CD14-positive monocyte (primary cell): Measurements from ENCODE around the gene AP4B1. TPM values are rescaled to one million over a fixed set of nuclear protein-coding genes. Genes with fewer than 3 reads are reported as not detected.

Source experiments
- DNase-seq, 3 donors: peaks; one replicate each; pipeline ENCODE4 v3.0.0-alpha.2; 2011 to 2022
- H2AFZ ChIP-seq: 2 replicates; pipeline ENCODE4 v1.6.0; 2012; ENCODE audit warnings: mild to moderate bottlenecking, low read depth, low read length, inconsistent platforms; ENCODE audit not compliant: insufficient read depth, poor library complexity, severe bottlenecking
- H3K27ac ChIP-seq, 2 donors: 1 replicate in 1 of 2; 2 replicates in 1 of 2; pipeline ENCODE4 v1.5.1; 2012 to 2013; ENCODE audit warnings: low read length in 2 of 2, control low read depth in 1 of 2, inconsistent platforms in 1 of 2, low read depth in 1 of 2, mild to moderate bottlenecking in 1 of 2
- H3K27me3 ChIP-seq, 2 donors: one replicate each; pipeline versions ENCODE4 v1.6.0 to v1.6.1; 2011 to 2013; ENCODE audit warnings: low read length in 2 of 2; ENCODE audit not compliant: control insufficient read depth in 2 of 2, insufficient read depth in 2 of 2
- H3K36me3 ChIP-seq, 2 donors: replicated peaks in 1 of 2; 1 replicate in 1 of 2; 2 replicates in 1 of 2; pipeline versions ENCODE4 v1.5.1 to v1.6.1; 2012 to 2013; ENCODE audit warnings: low read length in 2 of 2, control low read depth in 1 of 2, inconsistent platforms in 1 of 2, mild to moderate bottlenecking in 1 of 2; ENCODE audit not compliant: insufficient read depth in 2 of 2, control insufficient read depth in 1 of 2
- H3K4me1 ChIP-seq, 2 donors: 1 replicate in 1 of 2; 2 replicates in 1 of 2; pipeline versions ENCODE4 v1.5.1 to v1.6.1; 2012 to 2013; ENCODE audit warnings: low read length in 2 of 2, control low read depth in 1 of 2, inconsistent platforms in 1 of 2, mild to moderate bottlenecking in 1 of 2, moderate library complexity in 1 of 2; ENCODE audit not compliant: insufficient read depth in 2 of 2, control insufficient read depth in 1 of 2
- H3K4me2 ChIP-seq: replicated peaks from 2 replicates; pipeline ENCODE3; 2012; ENCODE audit warnings: low read length, moderate library complexity, mild to moderate bottlenecking; ENCODE audit not compliant: poor library complexity, severe bottlenecking; ENCODE audit errors: extremely low read depth
- H3K4me3 ChIP-seq, 3 experiments: fragments of 200-600 bp in 1 of 3; sonication (generic) in 1 of 3; replicated peaks in 1 of 3; 1 replicate in 2 of 3; 2 replicates in 1 of 3; pipeline ENCODE4 v1.5.1; 2011 to 2013; ENCODE audit warnings: low read length in 3 of 3, mild to moderate bottlenecking in 3 of 3, control low read depth in 2 of 3, low read depth in 2 of 3, inconsistent platforms in 1 of 3, moderate library complexity in 1 of 3
- H3K79me2 ChIP-seq: 2 replicates; pipeline ENCODE4 v1.6.0; 2012; ENCODE audit warnings: mild to moderate bottlenecking, control low read depth, inconsistent platforms, low read length, moderate library complexity; ENCODE audit not compliant: insufficient read depth
- H3K9ac ChIP-seq: 2 replicates; pipeline ENCODE4 v1.6.0; 2017; ENCODE audit warnings: low read length, mild to moderate bottlenecking; ENCODE audit not compliant: insufficient read depth, poor library complexity, severe bottlenecking
- H3K9me3 ChIP-seq, 2 donors: replicated peaks in 1 of 2; 1 replicate in 1 of 2; 2 replicates in 1 of 2; pipeline versions ENCODE4 v1.5.1 to v1.6.1; 2012 to 2013; ENCODE audit warnings: low read length in 2 of 2, control low read depth in 1 of 2; ENCODE audit not compliant: control insufficient read depth in 1 of 2, insufficient read depth in 1 of 2
- H4K20me1 ChIP-seq: 2 replicates; pipeline ENCODE4 v1.6.0; 2012; ENCODE audit warnings: mild to moderate bottlenecking, low read length, control low read depth, moderate library complexity; ENCODE audit not compliant: insufficient read depth
- H3K27ac Mint-ChIP-seq, 7 donors: one replicate each; pipeline ENCODE4 v1.8.0; 2020; ENCODE audit warnings: mild to moderate bottlenecking in 7 of 7, mixed read lengths in 7 of 7, moderate library complexity in 6 of 7, inconsistent platforms in 2 of 7
- H3K27me3 Mint-ChIP-seq, 3 donors: one replicate each; pipeline ENCODE4 v1.8.0; 2021 to 2022; ENCODE audit warnings: low read depth in 3 of 3, mild to moderate bottlenecking in 3 of 3, mixed read lengths in 3 of 3, moderate library complexity in 3 of 3, inconsistent platforms in 1 of 3
- H3K36me3 Mint-ChIP-seq, 2 donors: one replicate each; pipeline ENCODE4 v1.8.0; 2020; ENCODE audit warnings: mixed read lengths in 2 of 2, inconsistent platforms in 1 of 2, mild to moderate bottlenecking in 1 of 2
- H3K4me1 Mint-ChIP-seq: one replicate; pipeline ENCODE4 v1.8.0; 2020; ENCODE audit warnings: mild to moderate bottlenecking, mixed read lengths
- H3K4me3 Mint-ChIP-seq, 2 donors: one replicate each; pipeline ENCODE4 v1.8.0; 2020; ENCODE audit warnings: mild to moderate bottlenecking in 2 of 2, mixed read lengths in 2 of 2, moderate library complexity in 1 of 2
- H3K9me3 Mint-ChIP-seq, 7 donors: one replicate each; pipeline ENCODE4 v1.8.0; 2020 to 2022; ENCODE audit warnings: mixed read lengths in 7 of 7, mild to moderate bottlenecking in 6 of 7, moderate library complexity in 6 of 7, inconsistent platforms in 2 of 7
- WGBS: methylation state at CpG from one replicate; pipeline ENCODE4 v1.1.5; 2013; ENCODE audit warnings: missing lambda C conversion rate; ENCODE audit not compliant: insufficient coverage; 5-methylcytosine and 5-hydroxymethylcytosine counted together
- intact Hi-C, 2 donors: fragments of 100-400 bp; cut with micrococcal nuclease; formaldehyde crosslinking; loops; one replicate each; pipeline versions ENCODE4 v1.15.0 to v1.15.1; 2023
- polyA plus RNA-seq, 3 donors: library from polyadenylated mRNA; depleted of rRNA in 1 of 3; unstranded in 2 of 3; stranded (reverse) in 1 of 3; fragments of 300-500 nt in 2 of 3; fragments of >200 nt in 1 of 3; fragmentation: Illumina TruSeq in 2 of 3; gene quantifications; 1 replicate in 2 of 3; 2 replicates in 1 of 3; pipeline ENCODE4 v1.2.3, GENCODE V29; 2012 to 2021
- TF ChIP-seq, protein P1 (sequence below): fragments of 200-600 bp; IDR thresholded peaks from one replicate; pipeline ENCODE4 v1.8.0; 2022; ENCODE audit warnings: antibody characterized with exemption, mild to moderate bottlenecking

Gene AP4B1
- polyA plus RNA-seq, 3 donors: 3.5 to 46.3 (median 6.1) TPM

DNA sequence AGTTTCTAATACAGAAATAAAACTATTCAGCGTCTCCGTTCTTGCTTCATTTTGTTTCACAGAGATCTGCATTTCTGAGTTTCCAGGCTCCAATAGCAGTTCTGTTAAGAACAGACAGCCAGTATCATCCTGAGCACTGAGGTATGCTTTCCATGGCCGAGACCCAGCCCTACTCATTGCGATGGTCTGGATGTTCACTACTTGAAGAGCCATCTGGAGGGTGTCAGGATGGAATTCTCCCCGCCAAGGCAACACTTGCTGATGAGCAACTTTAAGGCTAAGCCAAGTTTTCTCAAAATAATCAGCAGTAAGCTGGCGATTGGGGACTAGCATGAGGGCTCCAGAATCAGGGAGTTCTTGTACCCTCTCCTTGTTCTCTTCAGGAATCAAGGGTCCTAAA, 9.5 kb downstream of the AP4B1 start:
- intact Hi-C loops: no loop called here
- peaks cover 43 to 61% of the 10 kb centered on the region in 2 donors for H3K36me3 ChIP-seq
- peaks cover 0 to 2% (median 0%) of the 10 kb centered on the region in 3 donors for H3K27me3 Mint-ChIP-seq
- no peak overlapping the region for H3K4me2 ChIP-seq
- TF ChIP-seq, protein P1, sequence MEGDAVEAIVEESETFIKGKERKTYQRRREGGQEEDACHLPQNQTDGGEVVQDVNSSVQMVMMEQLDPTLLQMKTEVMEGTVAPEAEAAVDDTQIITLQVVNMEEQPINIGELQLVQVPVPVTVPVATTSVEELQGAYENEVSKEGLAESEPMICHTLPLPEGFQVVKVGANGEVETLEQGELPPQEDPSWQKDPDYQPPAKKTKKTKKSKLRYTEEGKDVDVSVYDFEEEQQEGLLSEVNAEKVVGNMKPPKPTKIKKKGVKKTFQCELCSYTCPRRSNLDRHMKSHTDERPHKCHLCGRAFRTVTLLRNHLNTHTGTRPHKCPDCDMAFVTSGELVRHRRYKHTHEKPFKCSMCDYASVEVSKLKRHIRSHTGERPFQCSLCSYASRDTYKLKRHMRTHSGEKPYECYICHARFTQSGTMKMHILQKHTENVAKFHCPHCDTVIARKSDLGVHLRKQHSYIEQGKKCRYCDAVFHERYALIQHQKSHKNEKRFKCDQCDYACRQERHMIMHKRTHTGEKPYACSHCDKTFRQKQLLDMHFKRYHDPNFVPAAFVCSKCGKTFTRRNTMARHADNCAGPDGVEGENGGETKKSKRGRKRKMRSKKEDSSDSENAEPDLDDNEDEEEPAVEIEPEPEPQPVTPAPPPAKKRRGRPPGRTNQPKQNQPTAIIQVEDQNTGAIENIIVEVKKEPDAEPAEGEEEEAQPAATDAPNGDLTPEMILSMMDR: no peak
- no peak overlapping the region for H3K4me3 ChIP-seq
- H3K36me3 Mint-ChIP-seq: peaks cover 68 to 72% of the 10 kb centered on the region in 2 donors
- 100% methylated on average over 4 of the region's 6 CpGs for WGBS
- no peak overlapping the region for H3K27ac ChIP-seq
- H3K9me3 Mint-ChIP-seq: no peaks in the 10 kb centered on the region
- no peak overlapping the region for H2AFZ ChIP-seq
- no peak overlapping the region for H3K9ac ChIP-seq
- H3K4me1 ChIP-seq: peaks cover 7 to 13% of the 10 kb centered on the region in 2 donors
- peaks cover 22% of the 10 kb centered on the region for H3K4me1 Mint-ChIP-seq
- H3K4me3 Mint-ChIP-seq: no peak overlapping the region
- no peaks in the 10 kb centered on the region for H3K27me3 ChIP-seq
- no peak overlapping the region for H3K27ac Mint-ChIP-seq
- DNase-seq: no peak
- no peaks in the 10 kb centered on the region for H3K9me3 ChIP-seq
- H3K79me2 ChIP-seq: peaks cover 29% of the 10 kb centered on the region
- H4K20me1 ChIP-seq: no peaks in the 10 kb centered on the region

DNA sequence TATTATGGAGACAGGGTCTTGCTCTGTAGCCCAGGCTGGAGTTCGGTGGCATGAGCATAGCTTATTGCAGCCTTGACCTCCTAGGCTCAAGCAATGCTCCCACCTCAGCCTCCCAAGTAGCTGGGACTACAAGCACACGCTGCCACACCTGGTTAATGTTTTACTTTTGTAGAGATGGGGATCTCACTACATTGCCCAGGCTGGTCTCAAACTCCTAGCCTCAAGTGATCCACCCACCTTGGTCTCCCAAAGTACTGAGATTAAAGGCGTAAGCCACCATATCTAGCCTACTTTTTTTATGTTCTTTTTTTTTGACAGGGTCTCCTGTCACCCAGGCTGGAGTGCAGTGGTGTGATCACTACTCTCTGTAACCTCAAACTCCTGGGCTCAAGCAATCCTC, 11.3 kb downstream of the AP4B1 start:
- 100% methylated on average over 1 of the region's 3 CpGs for whole genome bisulfite sequencing
- H3K36me3 Mint-ChIP-seq: peaks cover 50 to 53% of the 10 kb centered on the region in 2 donors
- H3K79me2 ChIP-seq: peaks cover 12% of the 10 kb centered on the region

More for the DNA sequence above, 11.3 kb downstream of the AP4B1 start:
- Mint-ChIP-seq H3K4me1 (peaks cover 9% of the 10 kb centered on the region), H3K27me3 (peaks cover 0 to 2% (median 0%) of the 10 kb centered on the region in 3 donors), H3K4me3 (no peak overlapping the region), H3K9me3 (no peaks in the 10 kb centered on the region), H3K27ac (peak overlapping the region in 1 of 7 donors; percentile 3)
- H4K20me1 ChIP-seq: no peaks in the 10 kb centered on the region
- H3K27me3 ChIP-seq: no peaks in the 10 kb centered on the region
- no peak for DNase-seq
- no peak overlapping the region for H2AFZ ChIP-seq
- no peak overlapping the region for H3K9ac ChIP-seq
- no peak overlapping the region for H3K4me2 ChIP-seq
- peaks cover 35 to 46% of the 10 kb centered on the region in 2 donors for H3K36me3 ChIP-seq
- no peak overlapping the region for H3K4me3 ChIP-seq
- H3K4me1 ChIP-seq: peaks cover 3 to 13% of the 10 kb centered on the region in 2 donors
- TF ChIP-seq, protein P1: no peak
- intact Hi-C loops: no loop called here
- H3K27ac ChIP-seq: no peak overlapping the region
- no peaks in the 10 kb centered on the region for H3K9me3 ChIP-seq
